Kidney capillary endothelial cell (primary cell): ENCODE measurements around the gene POU2F1.

Experiments used
- DNase-seq: peaks from one replicate; pipeline ENCODE4 v3.0.0-alpha.2; 2018; ENCODE audit warnings: low spot score

The POU2F1 gene

GRCh38 chr1:167423684-167424619 lies 203.3 kb downstream of the POU2F1 start:
- DNase-seq: no peak

GRCh38 chr1:167425482-167425881 lies 204.8 kb downstream of the POU2F1 start:
- no peak for DNase-seq

DNA sequence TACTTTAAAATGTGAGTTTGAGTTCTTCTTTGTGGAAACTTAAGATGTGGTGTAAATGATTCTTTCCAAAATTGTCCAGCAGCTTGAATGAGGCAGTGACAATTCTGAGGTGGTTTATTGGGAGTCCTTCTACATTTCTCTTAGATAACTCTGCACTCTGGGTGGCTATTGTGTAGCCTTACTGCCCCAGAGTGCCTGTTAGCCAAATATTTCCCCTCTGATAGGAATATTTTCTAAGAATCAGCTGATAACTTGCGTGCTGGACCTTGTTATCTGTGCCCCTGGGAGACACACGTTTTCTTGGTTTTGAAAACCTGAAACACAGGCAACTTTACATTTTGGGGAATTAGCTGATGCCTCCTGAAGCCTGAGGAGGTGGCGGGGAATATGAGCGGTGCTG lies 206.0 kb downstream of the POU2F1 start:
- DNase-seq: no peak

DNA sequence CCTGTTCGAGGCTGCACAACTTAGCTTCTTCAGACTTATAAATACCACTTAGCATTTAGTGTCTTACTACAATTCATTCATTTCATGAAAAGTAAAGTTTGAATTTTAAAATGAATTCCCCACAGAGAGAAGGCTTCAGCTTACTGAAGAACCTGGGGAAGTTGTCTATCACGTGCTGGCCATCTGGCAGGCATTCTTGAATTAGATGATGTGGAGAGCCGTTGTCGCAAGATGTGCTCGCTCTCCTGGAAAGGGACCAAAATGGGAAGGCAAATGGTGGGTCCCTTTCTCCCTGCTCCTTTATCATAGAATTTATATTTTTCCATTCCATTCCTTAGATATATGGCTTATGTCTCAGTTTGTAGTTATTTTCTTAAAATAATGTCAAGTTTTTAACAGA lies 207.2 kb downstream of the POU2F1 start:
- DNase-seq: peak; percentile 7

DNA sequence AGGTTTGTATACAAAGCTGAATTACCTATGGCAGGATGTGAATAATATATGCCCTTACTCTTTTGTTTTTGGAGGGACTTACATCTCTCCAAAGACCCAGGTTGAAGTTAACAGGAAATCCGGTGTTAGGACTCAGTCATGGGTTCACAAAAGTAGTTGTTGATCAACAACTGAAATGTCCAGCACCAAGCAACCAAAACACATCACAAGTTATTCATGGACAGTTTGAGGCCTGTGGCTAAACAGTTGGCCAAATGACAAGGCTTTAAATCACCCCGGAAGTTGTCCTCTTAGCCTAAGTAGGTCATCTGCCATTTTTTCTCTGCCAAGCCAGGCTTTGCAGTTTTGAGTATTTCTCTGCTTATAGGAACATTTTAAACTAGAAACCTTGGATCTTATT lies 207.7 kb downstream of the POU2F1 start:
- DNase-seq: peak; percentile 52

- DNase-seq: no peak
Observed at GRCh38 chr1:167429612-167430011, 208.9 kb downstream of the POU2F1 start.

DNA sequence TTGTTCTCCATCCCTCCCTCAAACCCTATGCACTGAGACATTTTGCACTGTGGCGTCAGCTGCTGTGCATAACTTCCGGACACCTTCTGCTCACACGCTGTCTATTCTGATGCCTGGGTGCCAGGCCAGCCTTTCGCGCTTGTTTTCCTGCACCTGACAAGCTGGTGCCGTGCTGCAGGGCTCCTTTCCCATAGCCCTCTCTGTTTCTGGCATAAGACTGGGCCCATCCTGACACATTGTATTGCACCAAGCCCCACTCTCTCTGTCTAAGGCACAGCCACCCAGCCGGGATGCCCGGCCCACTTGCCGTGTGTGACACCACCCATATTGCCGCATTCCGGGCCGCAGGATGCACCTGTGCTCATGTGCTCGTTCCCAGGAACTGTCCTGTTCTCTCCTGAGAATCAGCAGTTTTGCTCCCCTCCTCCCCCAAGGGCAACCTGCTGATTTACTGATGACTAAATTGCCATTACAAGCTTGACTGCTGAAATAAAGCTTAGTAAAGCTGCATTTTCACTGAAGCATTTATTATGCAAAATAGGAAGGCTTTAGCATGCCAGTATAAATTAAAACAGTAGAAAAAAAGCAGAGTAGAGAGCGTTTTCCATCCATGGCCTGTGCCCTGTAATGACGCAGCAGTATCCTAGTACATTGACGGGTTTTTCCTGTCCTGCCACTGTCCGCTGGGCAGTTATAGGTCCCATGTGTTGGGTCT lies 209.6 kb downstream of the POU2F1 start:
- no peak for DNase-seq

DNA sequence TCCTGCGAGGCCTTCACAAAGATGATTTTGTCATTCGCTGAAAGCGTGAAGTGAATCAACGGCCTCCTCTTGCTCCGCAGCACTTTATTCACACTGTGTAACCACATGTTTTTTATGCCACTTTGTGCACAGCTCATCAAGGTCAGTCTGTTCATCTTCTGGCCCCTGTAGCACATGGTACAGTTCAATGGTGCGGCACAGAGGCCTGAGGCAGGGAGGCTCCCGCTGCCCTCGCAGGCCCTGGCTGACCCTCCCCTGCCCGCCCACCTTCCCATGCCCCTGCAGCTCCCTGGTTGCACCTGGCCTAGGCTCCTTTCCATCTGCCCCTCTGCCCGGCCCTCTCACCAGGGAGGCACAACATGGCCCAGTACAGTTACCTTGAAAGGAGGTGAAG lies 210.2 kb downstream of the POU2F1 start:
- no peak for DNase-seq

GRCh38 chr1:167431261-167431908 lies 210.7 kb downstream of the POU2F1 start:
- DNase-seq: peak; percentile 37

GRCh38 chr1:167431909-167432650 lies 211.4 kb downstream of the POU2F1 start:
- no peak for DNase-seq

GRCh38 chr1:167432780-167433179 lies 212.1 kb downstream of the POU2F1 start:
- no peak for DNase-seq

GRCh38 chr1:167433884-167434283 lies 213.2 kb downstream of the POU2F1 start:
- DNase-seq: no peak

- no peak for DNase-seq
Observed at GRCh38 chr1:167434306-167434705, 213.6 kb downstream of the POU2F1 start.

GRCh38 chr1:167435484-167435883 lies 214.8 kb downstream of the POU2F1 start:
- DNase-seq: no peak

- DNase-seq: no peak
Observed at GRCh38 chr1:167438171-167439138, 217.8 kb downstream of the POU2F1 start.

DNA sequence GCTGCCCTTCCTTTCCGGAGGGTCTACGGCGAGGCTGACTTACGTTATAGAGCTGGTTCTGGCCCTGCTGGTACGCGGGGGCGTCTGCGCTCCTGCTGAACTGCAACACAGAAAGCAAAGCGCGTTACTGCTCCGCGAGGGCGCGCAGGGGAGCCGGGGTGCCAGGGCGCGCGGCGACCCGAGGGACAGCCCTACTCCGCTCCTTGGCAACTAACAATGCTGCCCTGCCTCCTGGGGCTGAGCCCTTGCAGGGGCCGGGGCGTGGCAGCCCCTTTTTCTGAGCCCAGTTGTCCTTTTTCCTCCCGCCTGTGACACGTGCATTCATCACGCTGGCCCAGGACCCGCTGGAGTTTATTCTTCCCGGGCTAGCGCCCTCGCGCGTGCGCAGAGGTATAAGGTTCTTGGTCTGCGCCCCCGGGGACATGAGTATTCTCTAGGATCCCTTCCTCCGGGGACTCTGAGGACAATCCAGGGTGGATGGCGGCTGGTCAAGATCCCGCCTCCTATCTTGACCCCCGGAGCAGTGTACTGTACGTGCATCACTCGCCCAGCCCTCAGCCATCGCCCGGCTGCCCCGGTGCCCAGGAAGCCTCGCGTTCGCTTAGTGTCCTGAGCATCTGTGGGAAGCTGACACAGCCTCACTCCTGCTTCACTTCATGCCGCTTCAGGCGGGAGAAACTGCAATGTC lies 218.8 kb downstream of the POU2F1 start:
- peak; percentile 47 for DNase-seq

GRCh38 chr1:167440345-167440744 lies 219.7 kb downstream of the POU2F1 start:
- DNase-seq: no peak

DNA sequence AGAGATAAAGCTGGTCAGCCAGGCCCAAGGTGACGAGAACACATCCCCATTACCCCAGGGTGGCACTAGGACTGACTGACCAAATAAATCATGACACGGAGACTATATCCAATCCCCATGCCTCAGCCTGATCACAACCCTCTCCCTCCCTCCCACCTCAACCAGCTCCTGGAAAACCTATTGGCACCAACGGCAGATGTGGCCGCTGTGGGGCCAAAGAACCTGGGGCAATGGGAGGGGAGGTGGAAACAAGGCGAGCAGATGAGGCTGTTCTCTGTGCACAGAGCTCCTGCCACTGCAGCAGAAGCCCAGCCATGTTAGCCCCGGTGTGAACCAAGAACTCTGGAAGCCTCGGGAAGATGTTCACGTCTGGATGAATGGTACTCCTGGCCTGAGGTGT lies 220.1 kb downstream of the POU2F1 start:
- DNase-seq: no peak

DNA sequence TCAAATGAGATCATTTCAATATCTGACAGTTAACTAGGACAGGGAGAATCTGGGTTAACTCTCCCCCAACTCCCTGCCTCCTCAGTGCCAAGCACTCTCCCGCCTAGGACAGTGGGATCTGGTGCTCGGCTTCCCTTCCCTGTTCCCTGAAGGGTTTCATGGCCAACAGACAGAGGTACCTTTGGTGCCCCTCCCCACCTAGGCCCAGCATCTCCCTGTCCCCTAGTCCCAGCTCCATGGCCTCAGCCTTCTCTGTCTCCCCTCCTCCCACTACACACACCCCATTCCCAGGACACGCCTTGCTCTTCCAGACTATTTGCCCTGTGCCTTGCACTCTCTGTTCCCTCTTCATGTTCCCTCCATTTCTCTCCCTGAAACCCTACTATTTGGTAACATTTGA lies 220.5 kb downstream of the POU2F1 start:
- no peak for DNase-seq

- peak; percentile 76 for DNase-seq
Observed at GRCh38 chr1:167442142-167442848, 221.6 kb downstream of the POU2F1 start.
